WTC11 (cell line): Measurements from ENCODE around the gene SRD5A2.

Experiments
- NFE2L1 ChIP-seq: sonication (generic); formaldehyde crosslinking; IDR thresholded peaks from 2 replicates; pipeline ENCODE4 v1.8.1; 2023; ENCODE audit warnings: missing genetic modification reagents
- TEAD4 ChIP-seq: sonication (generic); formaldehyde crosslinking; IDR thresholded peaks from 2 replicates; pipeline ENCODE4 v1.8.0; 2022; ENCODE audit warnings: mild to moderate bottlenecking, missing genetic modification reagents
- ZNF138 ChIP-seq: sonication (generic); formaldehyde crosslinking; conservative IDR thresholded peaks from 2 replicates; pipeline ENCODE4 v1.8.1; 2022; ENCODE audit warnings: mild to moderate bottlenecking, moderate library complexity, missing genetic modification reagents
- TF ChIP-seq, protein P1 (sequence below): fragments of 200-600 bp; IDR thresholded peaks from 2 replicates; pipeline ENCODE4 v1.8.0; 2022; ENCODE audit warnings: antibody characterized with exemption
- TF ChIP-seq, protein P2 (sequence below): sonication (generic); formaldehyde crosslinking; conservative IDR thresholded peaks from 2 replicates; pipeline ENCODE4 v1.8.1; 2023; ENCODE audit warnings: mild to moderate bottlenecking, low read depth, missing genetic modification reagents, moderate library complexity

DNA sequence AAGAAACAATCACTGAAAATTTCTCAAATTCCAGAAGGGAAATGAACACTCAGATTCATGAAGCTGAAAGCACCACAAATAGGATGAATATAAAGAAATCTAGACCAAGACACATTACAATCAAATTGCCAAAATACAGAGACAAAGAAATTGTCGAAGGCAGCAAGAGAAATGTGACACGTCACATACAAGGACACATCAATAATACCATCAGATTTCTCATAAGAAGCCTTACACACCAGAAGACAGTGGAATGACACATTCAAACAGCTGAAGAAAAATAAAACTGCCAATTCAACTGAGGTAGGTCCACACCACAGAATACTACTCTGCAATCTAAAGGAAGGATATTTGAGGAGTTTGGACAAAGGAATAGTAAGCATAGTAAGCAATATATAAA, 27.4 kb downstream of the SRD5A2 start:
- TF ChIP-seq TEAD4 (CRISPR knock-in tag) (no peak), ZNF138 (CRISPR knock-in tag) (no peak), NFE2L1 (CRISPR knock-in tag) (no peak)
- TF ChIP-seq, protein P1, sequence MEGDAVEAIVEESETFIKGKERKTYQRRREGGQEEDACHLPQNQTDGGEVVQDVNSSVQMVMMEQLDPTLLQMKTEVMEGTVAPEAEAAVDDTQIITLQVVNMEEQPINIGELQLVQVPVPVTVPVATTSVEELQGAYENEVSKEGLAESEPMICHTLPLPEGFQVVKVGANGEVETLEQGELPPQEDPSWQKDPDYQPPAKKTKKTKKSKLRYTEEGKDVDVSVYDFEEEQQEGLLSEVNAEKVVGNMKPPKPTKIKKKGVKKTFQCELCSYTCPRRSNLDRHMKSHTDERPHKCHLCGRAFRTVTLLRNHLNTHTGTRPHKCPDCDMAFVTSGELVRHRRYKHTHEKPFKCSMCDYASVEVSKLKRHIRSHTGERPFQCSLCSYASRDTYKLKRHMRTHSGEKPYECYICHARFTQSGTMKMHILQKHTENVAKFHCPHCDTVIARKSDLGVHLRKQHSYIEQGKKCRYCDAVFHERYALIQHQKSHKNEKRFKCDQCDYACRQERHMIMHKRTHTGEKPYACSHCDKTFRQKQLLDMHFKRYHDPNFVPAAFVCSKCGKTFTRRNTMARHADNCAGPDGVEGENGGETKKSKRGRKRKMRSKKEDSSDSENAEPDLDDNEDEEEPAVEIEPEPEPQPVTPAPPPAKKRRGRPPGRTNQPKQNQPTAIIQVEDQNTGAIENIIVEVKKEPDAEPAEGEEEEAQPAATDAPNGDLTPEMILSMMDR, result no peak
- TF ChIP-seq, protein P2, sequence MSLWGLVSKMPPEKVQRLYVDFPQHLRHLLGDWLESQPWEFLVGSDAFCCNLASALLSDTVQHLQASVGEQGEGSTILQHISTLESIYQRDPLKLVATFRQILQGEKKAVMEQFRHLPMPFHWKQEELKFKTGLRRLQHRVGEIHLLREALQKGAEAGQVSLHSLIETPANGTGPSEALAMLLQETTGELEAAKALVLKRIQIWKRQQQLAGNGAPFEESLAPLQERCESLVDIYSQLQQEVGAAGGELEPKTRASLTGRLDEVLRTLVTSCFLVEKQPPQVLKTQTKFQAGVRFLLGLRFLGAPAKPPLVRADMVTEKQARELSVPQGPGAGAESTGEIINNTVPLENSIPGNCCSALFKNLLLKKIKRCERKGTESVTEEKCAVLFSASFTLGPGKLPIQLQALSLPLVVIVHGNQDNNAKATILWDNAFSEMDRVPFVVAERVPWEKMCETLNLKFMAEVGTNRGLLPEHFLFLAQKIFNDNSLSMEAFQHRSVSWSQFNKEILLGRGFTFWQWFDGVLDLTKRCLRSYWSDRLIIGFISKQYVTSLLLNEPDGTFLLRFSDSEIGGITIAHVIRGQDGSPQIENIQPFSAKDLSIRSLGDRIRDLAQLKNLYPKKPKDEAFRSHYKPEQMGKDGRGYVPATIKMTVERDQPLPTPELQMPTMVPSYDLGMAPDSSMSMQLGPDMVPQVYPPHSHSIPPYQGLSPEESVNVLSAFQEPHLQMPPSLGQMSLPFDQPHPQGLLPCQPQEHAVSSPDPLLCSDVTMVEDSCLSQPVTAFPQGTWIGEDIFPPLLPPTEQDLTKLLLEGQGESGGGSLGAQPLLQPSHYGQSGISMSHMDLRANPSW, result no peak
